Ishikawa (cell line): Measurements from ENCODE around the gene RARB.

ENCODE experiments used
- CEBPB ChIP-seq: IDR thresholded peaks from 2 replicates; pipeline ENCODE4 v1.6.1; 2012
- EGR1 ChIP-seq: IDR thresholded peaks from 2 replicates; pipeline ENCODE4 v1.6.1; 2012
- EP300 ChIP-seq: IDR thresholded peaks from 2 replicates; pipeline ENCODE4 v1.6.1; 2012; ENCODE audit warnings: borderline replicate concordance
- REST ChIP-seq: IDR thresholded peaks from 2 replicates; pipeline ENCODE4 v1.6.1; 2012; ENCODE audit warnings: low read depth, mild to moderate bottlenecking
- TAF1 ChIP-seq: IDR thresholded peaks from 2 replicates; pipeline ENCODE4 v1.6.1; 2012; ENCODE audit warnings: low read depth, mild to moderate bottlenecking
- TEAD4 ChIP-seq: IDR thresholded peaks from 2 replicates; pipeline ENCODE4 v1.6.1; 2012
- TF ChIP-seq, protein P1 (sequence below): IDR thresholded peaks from 2 replicates; pipeline ENCODE4 v1.6.1; 2012

- TF ChIP-seq, protein P1, sequence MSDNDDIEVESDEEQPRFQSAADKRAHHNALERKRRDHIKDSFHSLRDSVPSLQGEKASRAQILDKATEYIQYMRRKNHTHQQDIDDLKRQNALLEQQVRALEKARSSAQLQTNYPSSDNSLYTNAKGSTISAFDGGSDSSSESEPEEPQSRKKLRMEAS = no peak
- TF ChIP-seq REST (no peak), TAF1 (no peak), EGR1 (no peak), EP300 (no peak), CEBPB (no peak), TEAD4 (no peak)
Measured at GRCh38 chr3:25565807-25566206, 137.7 kb downstream of the RARB start.
